ENCODE measurements around the gene SPTLC3. TPM values are rescaled to one million over a fixed set of nuclear protein-coding genes. Genes with fewer than 3 reads are reported as not detected.

SPTLC3 gene
- total RNA-seq, 3 donors from 2014 or later: 0.16 to 0.71 (median 0.23) TPM

- peaks cover 2% of the 10 kb centered on the region for H3K36me3 Mint-ChIP-seq (ENCODE audit: insufficient read depth)
- H3K4me1 Mint-ChIP-seq (ENCODE audit: low read depth): no peaks in the 10 kb centered on the region
- peaks cover 4% of the 10 kb centered on the region for H3K27me3 Mint-ChIP-seq (ENCODE audit: low read depth)
- no peak for DNase-seq
- H3K4me3 Mint-ChIP-seq: no peak overlapping the region
- no peaks in the 10 kb centered on the region for H3K9me3 Mint-ChIP-seq
- ATAC-seq: no peak
Measured at GRCh38 chr20:13140201-13140600, 131.4 kb downstream of the SPTLC3 start.

- Mint-ChIP-seq H3K4me1 (ENCODE audit: low read depth) (no peaks in the 10 kb centered on the region), H3K9me3 (no peaks in the 10 kb centered on the region), H3K36me3 (ENCODE audit: insufficient read depth) (peaks cover 2% of the 10 kb centered on the region), H3K4me3 (no peak overlapping the region), H3K27me3 (ENCODE audit: low read depth) (peaks cover 4% of the 10 kb centered on the region)
- no peak for DNase-seq
- ATAC-seq: no peak
Measured at GRCh38 chr20:13140775-13141174, 132.0 kb downstream of the SPTLC3 start.

- Mint-ChIP-seq H3K36me3 (ENCODE audit: insufficient read depth) (peaks cover 2% of the 10 kb centered on the region), H3K4me1 (ENCODE audit: low read depth) (no peaks in the 10 kb centered on the region), H3K9me3 (no peaks in the 10 kb centered on the region), H3K27me3 (ENCODE audit: low read depth) (peaks cover 4% of the 10 kb centered on the region), H3K4me3 (no peak overlapping the region)
- no peak for DNase-seq
- ATAC-seq: no peak
Measured at GRCh38 chr20:13141546-13141945, 132.8 kb downstream of the SPTLC3 start.

GRCh38 chr20:13142143-13142542 is 133.4 kb downstream of the SPTLC3 start:
- no peak for ATAC-seq

GRCh38 chr20:13147071-13147963 is 138.5 kb downstream of the SPTLC3 start:
- ATAC-seq: no peak
- H3K4me3 Mint-ChIP-seq: no peak overlapping the region

More at GRCh38 chr20:13142143-13142542, 133.4 kb downstream of the SPTLC3 start:
- H3K9me3 Mint-ChIP-seq: no peaks in the 10 kb centered on the region
- peaks cover 4% of the 10 kb centered on the region for H3K27me3 Mint-ChIP-seq (ENCODE audit: low read depth)
- H3K36me3 Mint-ChIP-seq (ENCODE audit: insufficient read depth): peaks cover 2% of the 10 kb centered on the region
- no peak overlapping the region for H3K4me3 Mint-ChIP-seq
- no peak for DNase-seq
- H3K4me1 Mint-ChIP-seq (ENCODE audit: low read depth): no peaks in the 10 kb centered on the region

GRCh38 chr20:13147971-13148370 is 139.2 kb downstream of the SPTLC3 start:
- no peaks in the 10 kb centered on the region for H3K4me1 Mint-ChIP-seq (ENCODE audit: low read depth)
- no peaks in the 10 kb centered on the region for H3K9me3 Mint-ChIP-seq
- no peak for ATAC-seq
- H3K36me3 Mint-ChIP-seq (ENCODE audit: insufficient read depth): peaks cover 2% of the 10 kb centered on the region
- no peak overlapping the region for H3K4me3 Mint-ChIP-seq
- DNase-seq: no peak
- peaks cover 4% of the 10 kb centered on the region for H3K27me3 Mint-ChIP-seq (ENCODE audit: low read depth)

More at GRCh38 chr20:13147071-13147963, 138.5 kb downstream of the SPTLC3 start:
- Mint-ChIP-seq H3K9me3 (no peaks in the 10 kb centered on the region), H3K4me1 (ENCODE audit: low read depth) (no peaks in the 10 kb centered on the region), H3K27me3 (ENCODE audit: low read depth) (peaks cover 4% of the 10 kb centered on the region), H3K36me3 (ENCODE audit: insufficient read depth) (peaks cover 2% of the 10 kb centered on the region)
- DNase-seq: no peak

- Mint-ChIP-seq H3K4me1 (ENCODE audit: low read depth) (no peaks in the 10 kb centered on the region), H3K4me3 (no peak overlapping the region), H3K36me3 (ENCODE audit: insufficient read depth) (peaks cover 2% of the 10 kb centered on the region), H3K27me3 (ENCODE audit: low read depth) (peaks cover 6% of the 10 kb centered on the region), H3K9me3 (no peaks in the 10 kb centered on the region)
- DNase-seq (no peak), ATAC-seq (no peak)
Measured at GRCh38 chr20:13148402-13148801, 139.6 kb downstream of the SPTLC3 start.

- Mint-ChIP-seq H3K4me1 (ENCODE audit: low read depth) (no peaks in the 10 kb centered on the region), H3K36me3 (ENCODE audit: insufficient read depth) (no peaks in the 10 kb centered on the region), H3K4me3 (no peak overlapping the region), H3K27me3 (ENCODE audit: low read depth) (peaks cover 3% of the 10 kb centered on the region), H3K9me3 (no peaks in the 10 kb centered on the region)
- DNase-seq (no peak), ATAC-seq (no peak)
Measured at GRCh38 chr20:13148961-13149360, 140.2 kb downstream of the SPTLC3 start.

- ATAC-seq (no peak), DNase-seq (no peak)
- Mint-ChIP-seq H3K9me3 (no peaks in the 10 kb centered on the region), H3K4me1 (ENCODE audit: low read depth) (no peaks in the 10 kb centered on the region), H3K4me3 (no peak overlapping the region), H3K27me3 (ENCODE audit: low read depth) (peaks cover 2% of the 10 kb centered on the region), H3K36me3 (ENCODE audit: insufficient read depth) (no peaks in the 10 kb centered on the region)
Measured at GRCh38 chr20:13149371-13150105, 140.8 kb downstream of the SPTLC3 start.

- Mint-ChIP-seq H3K27me3 (ENCODE audit: low read depth) (no peaks in the 10 kb centered on the region), H3K36me3 (ENCODE audit: insufficient read depth) (no peaks in the 10 kb centered on the region)
- ATAC-seq: no peak
Measured at GRCh38 chr20:13158369-13158768, 149.6 kb downstream of the SPTLC3 start.

GRCh38 chr20:13159889-13160288 is 151.1 kb downstream of the SPTLC3 start:
- no peak overlapping the region for H3K4me3 Mint-ChIP-seq
- H3K27me3 Mint-ChIP-seq (ENCODE audit: low read depth): no peaks in the 10 kb centered on the region
- no peaks in the 10 kb centered on the region for H3K9me3 Mint-ChIP-seq
- no peak for DNase-seq
- no peaks in the 10 kb centered on the region for H3K4me1 Mint-ChIP-seq (ENCODE audit: low read depth)
- ATAC-seq: no peak
- H3K36me3 Mint-ChIP-seq (ENCODE audit: insufficient read depth): no peaks in the 10 kb centered on the region

More at GRCh38 chr20:13158369-13158768, 149.6 kb downstream of the SPTLC3 start:
- no peaks in the 10 kb centered on the region for H3K4me1 Mint-ChIP-seq (ENCODE audit: low read depth)
- no peaks in the 10 kb centered on the region for H3K9me3 Mint-ChIP-seq
- no peak overlapping the region for H3K4me3 Mint-ChIP-seq
- no peak for DNase-seq

GRCh38 chr20:13165203-13165602 is 156.4 kb downstream of the SPTLC3 start:
- Mint-ChIP-seq H3K9me3 (no peaks in the 10 kb centered on the region), H3K4me3 (no peak overlapping the region), H3K4me1 (ENCODE audit: low read depth) (no peaks in the 10 kb centered on the region), H3K27me3 (ENCODE audit: low read depth) (no peaks in the 10 kb centered on the region), H3K36me3 (ENCODE audit: insufficient read depth) (no peaks in the 10 kb centered on the region)
- ATAC-seq (no peak), DNase-seq (no peak)

GRCh38 chr20:13166011-13166410 is 157.2 kb downstream of the SPTLC3 start:
- ATAC-seq: no peak
- H3K9me3 Mint-ChIP-seq: no peaks in the 10 kb centered on the region
- H3K4me3 Mint-ChIP-seq: no peak overlapping the region
- H3K27me3 Mint-ChIP-seq (ENCODE audit: low read depth): no peaks in the 10 kb centered on the region
- DNase-seq: no peak
- H3K36me3 Mint-ChIP-seq (ENCODE audit: insufficient read depth): no peaks in the 10 kb centered on the region
- H3K4me1 Mint-ChIP-seq (ENCODE audit: low read depth): no peaks in the 10 kb centered on the region

GRCh38 chr20:13166437-13166836 is 157.7 kb downstream of the SPTLC3 start:
- no peaks in the 10 kb centered on the region for H3K27me3 Mint-ChIP-seq (ENCODE audit: low read depth)
- H3K4me1 Mint-ChIP-seq (ENCODE audit: low read depth): no peaks in the 10 kb centered on the region
- H3K9me3 Mint-ChIP-seq: no peaks in the 10 kb centered on the region
- DNase-seq (no peak), ATAC-seq (no peak)
- H3K36me3 Mint-ChIP-seq (ENCODE audit: insufficient read depth): no peaks in the 10 kb centered on the region
- no peak overlapping the region for H3K4me3 Mint-ChIP-seq

GRCh38 chr20:13169086-13169485 is 160.3 kb downstream of the SPTLC3 start:
- no peaks in the 10 kb centered on the region for H3K4me1 Mint-ChIP-seq (ENCODE audit: low read depth)
- ATAC-seq: no peak

More at GRCh38 chr20:13169086-13169485, 160.3 kb downstream of the SPTLC3 start:
- Mint-ChIP-seq H3K4me3 (no peak overlapping the region), H3K9me3 (no peaks in the 10 kb centered on the region), H3K36me3 (ENCODE audit: insufficient read depth) (no peaks in the 10 kb centered on the region), H3K27me3 (ENCODE audit: low read depth) (peaks cover 4% of the 10 kb centered on the region)
- no peak for DNase-seq
